ENCODE measurements around the gene C3orf22. TPM values are rescaled to one million over a fixed set of nuclear protein-coding genes. Genes with fewer than 3 reads are reported as not detected.

Gene C3orf22
- polyA plus RNA-seq, 1 donor from 2014 or later: not detected

DNA sequence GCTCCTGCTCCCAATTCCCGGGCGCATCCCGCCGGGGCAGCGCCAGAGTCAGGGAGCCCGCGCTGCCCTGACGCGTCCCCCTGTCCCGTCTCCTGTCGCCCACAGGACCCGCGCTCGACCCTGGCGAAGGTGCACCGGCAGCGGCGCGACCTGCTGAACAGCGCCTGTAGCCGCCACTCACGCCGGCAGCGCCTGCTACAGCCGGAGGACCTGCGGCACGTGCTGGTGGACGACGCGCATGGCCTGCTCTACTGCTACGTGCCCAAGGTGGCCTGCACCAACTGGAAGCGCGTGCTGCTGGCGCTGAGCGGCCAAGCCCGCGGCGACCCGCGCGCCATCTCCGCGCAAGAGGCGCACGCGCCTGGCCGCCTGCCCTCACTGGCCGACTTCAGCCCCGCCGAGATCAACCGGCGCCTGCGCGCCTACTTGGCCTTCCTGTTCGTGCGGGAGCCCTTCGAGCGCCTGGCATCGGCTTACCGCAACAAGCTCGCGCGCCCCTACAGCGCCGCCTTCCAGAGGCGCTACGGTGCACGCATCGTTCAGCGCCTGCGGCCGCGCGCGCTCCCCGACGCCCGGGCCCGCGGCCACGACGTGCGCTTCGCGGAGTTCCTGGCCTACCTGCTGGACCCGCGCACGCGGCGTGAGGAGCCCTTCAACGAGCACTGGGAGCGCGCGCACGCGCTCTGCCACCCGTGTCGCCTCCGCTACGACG is 16.9 kb downstream of the C3orf22 start:
- H3K4me2 ChIP-seq (ENCODE audit: low read length): no peak overlapping the region
- H3K4me3 ChIP-seq (ENCODE audit: low read length): no peak overlapping the region
- no peak overlapping the region for H2AFZ ChIP-seq (ENCODE audit: low read depth, low read length)
- H3K9ac ChIP-seq (ENCODE audit: low read length): no peak overlapping the region
- no peaks in the 10 kb centered on the region for H3K79me2 ChIP-seq (replicated peaks; ENCODE audit: insufficient read depth, low read length)
- no peaks in the 10 kb centered on the region for H3F3A ChIP-seq (ENCODE audit: insufficient read depth, low read length, poor library complexity, severe bottlenecking)
- no peak overlapping the region for H3K27ac ChIP-seq (ENCODE audit: low read length)
- H3K36me3 ChIP-seq (ENCODE audit: insufficient read depth, low read length): no peaks in the 10 kb centered on the region
- no peak for TF ChIP-seq EZH2 (IDR thresholded peaks at IDR 0.05; ENCODE audit: borderline replicate concordance, insufficient read depth, low read length, poor library complexity, severe bottlenecking)
- TF ChIP-seq POLR2AphosphoS5 (IDR thresholded peaks at IDR 0.05): no peak
- TF ChIP-seq MXI1 (conservative IDR thresholded peaks at IDR 0.05; ENCODE audit: poor library complexity, severe bottlenecking): no peak
- no peak for TF ChIP-seq SMC3 (conservative IDR thresholded peaks at IDR 0.05; ENCODE audit: poor library complexity)
- no peak for TF ChIP-seq EP300 (conservative IDR thresholded peaks at IDR 0.05; ENCODE audit: poor library complexity, severe bottlenecking)
- no peak for TF ChIP-seq CTCF (IDR thresholded peaks at IDR 0.05; ENCODE audit: poor library complexity, severe bottlenecking)
- TF ChIP-seq, protein P1, sequence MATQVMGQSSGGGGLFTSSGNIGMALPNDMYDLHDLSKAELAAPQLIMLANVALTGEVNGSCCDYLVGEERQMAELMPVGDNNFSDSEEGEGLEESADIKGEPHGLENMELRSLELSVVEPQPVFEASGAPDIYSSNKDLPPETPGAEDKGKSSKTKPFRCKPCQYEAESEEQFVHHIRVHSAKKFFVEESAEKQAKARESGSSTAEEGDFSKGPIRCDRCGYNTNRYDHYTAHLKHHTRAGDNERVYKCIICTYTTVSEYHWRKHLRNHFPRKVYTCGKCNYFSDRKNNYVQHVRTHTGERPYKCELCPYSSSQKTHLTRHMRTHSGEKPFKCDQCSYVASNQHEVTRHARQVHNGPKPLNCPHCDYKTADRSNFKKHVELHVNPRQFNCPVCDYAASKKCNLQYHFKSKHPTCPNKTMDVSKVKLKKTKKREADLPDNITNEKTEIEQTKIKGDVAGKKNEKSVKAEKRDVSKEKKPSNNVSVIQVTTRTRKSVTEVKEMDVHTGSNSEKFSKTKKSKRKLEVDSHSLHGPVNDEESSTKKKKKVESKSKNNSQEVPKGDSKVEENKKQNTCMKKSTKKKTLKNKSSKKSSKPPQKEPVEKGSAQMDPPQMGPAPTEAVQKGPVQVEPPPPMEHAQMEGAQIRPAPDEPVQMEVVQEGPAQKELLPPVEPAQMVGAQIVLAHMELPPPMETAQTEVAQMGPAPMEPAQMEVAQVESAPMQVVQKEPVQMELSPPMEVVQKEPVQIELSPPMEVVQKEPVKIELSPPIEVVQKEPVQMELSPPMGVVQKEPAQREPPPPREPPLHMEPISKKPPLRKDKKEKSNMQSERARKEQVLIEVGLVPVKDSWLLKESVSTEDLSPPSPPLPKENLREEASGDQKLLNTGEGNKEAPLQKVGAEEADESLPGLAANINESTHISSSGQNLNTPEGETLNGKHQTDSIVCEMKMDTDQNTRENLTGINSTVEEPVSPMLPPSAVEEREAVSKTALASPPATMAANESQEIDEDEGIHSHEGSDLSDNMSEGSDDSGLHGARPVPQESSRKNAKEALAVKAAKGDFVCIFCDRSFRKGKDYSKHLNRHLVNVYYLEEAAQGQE (IDR thresholded peaks at IDR 0.05; ENCODE audit: borderline replicate concordance): no peak
- no peak for TF ChIP-seq TAF1 (IDR thresholded peaks at IDR 0.05; ENCODE audit: low read depth)
- no peak for TF ChIP-seq RAD21 (conservative IDR thresholded peaks at IDR 0.05)
- no peaks in the 10 kb centered on the region for H4K20me1 ChIP-seq (ENCODE audit: insufficient read depth)
- H3K9me3 ChIP-seq (ENCODE audit: low read length): no peaks in the 10 kb centered on the region
- H3K27me3 ChIP-seq (ENCODE audit: insufficient read depth, low read depth, low read length): no peaks in the 10 kb centered on the region
- no peaks in the 10 kb centered on the region for H3K9me2 ChIP-seq (ENCODE audit: insufficient read depth, low read length)

DNA sequence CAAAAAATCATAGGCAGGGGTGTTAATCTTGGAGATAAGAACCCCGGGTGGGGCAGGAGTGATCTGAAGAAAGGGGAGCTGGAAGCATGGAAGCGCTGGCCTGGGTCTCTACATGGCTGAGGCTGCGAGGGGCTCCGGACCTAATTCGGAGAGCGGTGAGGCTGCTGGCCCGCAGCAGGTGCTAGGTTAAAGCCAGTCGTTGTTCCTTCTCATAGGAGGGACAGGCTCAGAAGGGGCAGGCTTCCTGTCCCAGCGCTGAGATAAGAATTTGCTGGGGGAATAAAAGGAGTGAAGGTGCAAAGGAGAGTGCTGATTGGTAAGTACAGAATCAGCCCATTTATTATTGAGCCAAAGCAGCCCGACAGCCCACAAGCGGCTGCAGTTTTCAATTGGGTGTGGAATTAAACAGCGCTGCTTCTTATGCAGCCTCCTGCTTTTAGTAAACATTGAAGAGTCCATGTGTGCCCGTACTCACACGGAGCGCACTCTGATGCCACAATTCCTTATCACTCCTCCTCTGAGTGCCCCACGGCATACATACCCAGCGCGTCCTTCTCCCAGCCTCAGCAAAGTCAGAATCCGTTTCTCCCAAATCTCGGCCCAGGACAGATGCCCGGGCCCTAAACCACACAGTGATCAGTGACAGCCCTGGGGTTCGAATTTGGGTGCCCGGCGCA is 17.6 kb downstream of the C3orf22 start:
- Histone ChIP-seq H3K27ac (ENCODE audit: low read length) (no peak overlapping the region), H3K79me2 (replicated peaks; ENCODE audit: insufficient read depth, low read length) (no peaks in the 10 kb centered on the region), H3K9me2 (ENCODE audit: insufficient read depth, low read length) (no peaks in the 10 kb centered on the region), H3K9ac (ENCODE audit: low read length) (no peak overlapping the region), H2AFZ (ENCODE audit: low read depth, low read length) (no peak overlapping the region), H3K4me2 (ENCODE audit: low read length) (no peak overlapping the region), H3K9me3 (ENCODE audit: low read length) (no peaks in the 10 kb centered on the region), H3K27me3 (ENCODE audit: insufficient read depth, low read depth, low read length) (no peaks in the 10 kb centered on the region), H3F3A (ENCODE audit: insufficient read depth, low read length, poor library complexity, severe bottlenecking) (no peaks in the 10 kb centered on the region), H3K4me3 (ENCODE audit: low read length) (no peak overlapping the region), H4K20me1 (ENCODE audit: insufficient read depth) (no peaks in the 10 kb centered on the region), H3K36me3 (ENCODE audit: insufficient read depth, low read length) (no peaks in the 10 kb centered on the region)
- TF ChIP-seq EP300 (conservative IDR thresholded peaks at IDR 0.05; ENCODE audit: poor library complexity, severe bottlenecking) (no peak), SMC3 (conservative IDR thresholded peaks at IDR 0.05; ENCODE audit: poor library complexity) (no peak), POLR2AphosphoS5 (IDR thresholded peaks at IDR 0.05) (no peak), TAF1 (IDR thresholded peaks at IDR 0.05; ENCODE audit: low read depth) (no peak), CTCF (IDR thresholded peaks at IDR 0.05; ENCODE audit: poor library complexity, severe bottlenecking) (no peak), EZH2 (IDR thresholded peaks at IDR 0.05; ENCODE audit: borderline replicate concordance, insufficient read depth, low read length, poor library complexity, severe bottlenecking) (no peak), RAD21 (conservative IDR thresholded peaks at IDR 0.05) (no peak), MXI1 (conservative IDR thresholded peaks at IDR 0.05; ENCODE audit: poor library complexity, severe bottlenecking) (no peak)
- TF ChIP-seq, protein P1 (IDR thresholded peaks at IDR 0.05; ENCODE audit: borderline replicate concordance): no peak

Measured in neural cell (in vitro differentiated cells).